IMR-90 (cell line): Measurements from ENCODE around the gene ACSM4. TPM values are rescaled to one million over a fixed set of nuclear protein-coding genes. Genes with fewer than 3 reads are reported as not detected.

Experiments
- ATAC-seq: fragments of 200-7000 bp; cut with Tn5 transposase; 2 replicates; pipeline ENCODE4 v1.9.1; 2020; ENCODE audit warnings: low read depth, mild to moderate bottlenecking, moderate library complexity
- BruUV-seq: library from RNA; stranded (reverse); fragments of 400-500 nt; replicated peaks from 2 replicates; lab custom pipeline; 2021; lab: Mats Ljungman, UMichigan
- CTCF ChIA-PET: fragments of 300-600 bp; formaldehyde crosslinking; extraction: SDS; loops from one replicate; lab custom pipeline; 2021; ENCODE audit warnings: antibody characterized with exemption; lab: Yijun Ruan, JAX
- POLR2A ChIA-PET: fragments of 300-600 bp; sonication (Branson Sonifier 250); formaldehyde crosslinking; loops from one replicate; lab custom pipeline; 2022; ENCODE audit warnings: antibody characterized with exemption; ENCODE audit not compliant: unreplicated experiment; lab: Charles Lee
- DNase-seq: peaks from one replicate; pipeline ENCODE4 v3.0.0; 2013
- H2AFZ ChIP-seq: replicated peaks from 2 replicates; pipeline ENCODE3; 2013; ENCODE audit warnings: low read length, mild to moderate bottlenecking; ENCODE audit not compliant: poor library complexity
- H2AK5ac ChIP-seq: 2 replicates; pipeline ENCODE4 v1.6.1; 2013; ENCODE audit warnings: low read depth, low read length, inconsistent platforms
- H2AK9ac ChIP-seq: replicated peaks from 2 replicates; pipeline ENCODE3; 2013; ENCODE audit warnings: mild to moderate bottlenecking, low read depth, low read length, moderate library complexity; ENCODE audit not compliant: poor library complexity
- H2BK120ac ChIP-seq: 2 replicates; pipeline ENCODE4 v1.6.1; 2013; ENCODE audit warnings: low read depth, low read length, inconsistent platforms
- H2BK15ac ChIP-seq: 3 replicates; pipeline ENCODE4 v1.6.1; 2013; ENCODE audit warnings: low read depth, low read length, inconsistent platforms
- H2BK20ac ChIP-seq: 2 replicates; pipeline ENCODE4 v1.6.1; 2013; ENCODE audit warnings: low read depth, mild to moderate bottlenecking, inconsistent platforms, low read length, moderate library complexity
- H2BK5ac ChIP-seq: 2 replicates; pipeline ENCODE4 v1.6.1; 2013; ENCODE audit warnings: mild to moderate bottlenecking, low read depth, low read length, inconsistent platforms; ENCODE audit not compliant: poor library complexity, severe bottlenecking
- H3K14ac ChIP-seq: replicated peaks from 2 replicates; pipeline ENCODE4 v1.6.1; 2013; ENCODE audit warnings: low read depth, low read length, inconsistent platforms
- H3K18ac ChIP-seq: 2 replicates; pipeline ENCODE4 v1.6.1; 2013; ENCODE audit warnings: low read depth, low read length, control low read depth
- H3K23ac ChIP-seq: 2 replicates; pipeline ENCODE4 v1.6.1; 2013; ENCODE audit warnings: low read depth, low read length, inconsistent platforms
- H3K27ac ChIP-seq: 2 replicates; pipeline ENCODE4 v1.5.1; 2013; ENCODE audit warnings: mild to moderate bottlenecking, control low read depth, low read length; ENCODE audit not compliant: insufficient read depth
- H3K27me3 ChIP-seq: 2 replicates; pipeline ENCODE4 v1.6.1; 2013; ENCODE audit warnings: low read length; ENCODE audit not compliant: control insufficient read depth, insufficient read depth
- H3K36me3 ChIP-seq: 2 replicates; pipeline ENCODE4 v1.6.1; 2013; ENCODE audit warnings: low read length, mixed read lengths; ENCODE audit not compliant: control insufficient read depth, insufficient read depth
- H3K4ac ChIP-seq: 2 replicates; pipeline ENCODE4 v1.6.1; 2013; ENCODE audit warnings: low read depth, low read length, inconsistent platforms
- H3K4me1 ChIP-seq: 2 replicates; pipeline ENCODE4 v1.6.1; 2013; ENCODE audit warnings: low read length, mixed read lengths; ENCODE audit not compliant: control insufficient read depth, insufficient read depth
- H3K4me2 ChIP-seq: 2 replicates; pipeline ENCODE4 v1.6.1; 2013; ENCODE audit warnings: low read depth, mild to moderate bottlenecking, control low read depth, low read length, moderate library complexity
- H3K4me3 ChIP-seq: 2 replicates; pipeline ENCODE4 v1.5.1; 2013; ENCODE audit warnings: low read depth, mild to moderate bottlenecking, control low read depth, low read length, moderate library complexity; ENCODE audit not compliant: insufficient read depth
- H3K56ac ChIP-seq: 2 replicates; pipeline ENCODE4 v1.6.1; 2013; ENCODE audit warnings: low read length, inconsistent platforms; ENCODE audit not compliant: insufficient read depth; ENCODE audit errors: extremely low read depth
- H3K79me1 ChIP-seq, 2 experiments: 2 replicates each; pipeline ENCODE4 v1.6.1; 2013; ENCODE audit warnings: low read length in 2 of 2, inconsistent platforms in 1 of 2, low read depth in 1 of 2
- H3K9ac ChIP-seq: 2 replicates; pipeline ENCODE4 v1.6.1; 2013; ENCODE audit warnings: low read depth, low read length, control low read depth
- H3K9me1 ChIP-seq: 2 replicates; pipeline ENCODE4 v1.6.1; 2013; ENCODE audit warnings: low read length, inconsistent platforms; ENCODE audit not compliant: insufficient read depth
- H3K9me3 ChIP-seq: 2 replicates; pipeline ENCODE4 v1.6.1; 2013; ENCODE audit warnings: low read length; ENCODE audit not compliant: control insufficient read depth, insufficient read depth
- H4K20me1 ChIP-seq: 2 replicates; pipeline ENCODE4 v1.6.1; 2013; ENCODE audit warnings: low read length, inconsistent platforms; ENCODE audit not compliant: insufficient read depth
- H4K5ac ChIP-seq: 2 replicates; pipeline ENCODE4 v1.6.1; 2013; ENCODE audit warnings: mild to moderate bottlenecking, low read depth, low read length, control low read depth
- H4K8ac ChIP-seq, 2 experiments: 2 replicates each; pipeline ENCODE4 v1.6.1; 2013; ENCODE audit warnings: low read depth in 2 of 2, low read length in 2 of 2, control low read depth in 1 of 2, inconsistent platforms in 1 of 2
- H4K91ac ChIP-seq: 2 replicates; pipeline ENCODE4 v1.6.1; 2013; ENCODE audit warnings: low read depth, low read length, inconsistent platforms; ENCODE audit not compliant: insufficient read depth
- BHLHE40 ChIP-seq: fragments of 150-350 bp; IDR thresholded peaks from 2 replicates; pipeline ENCODE4 v1.6.1; 2016; ENCODE audit warnings: mild to moderate bottlenecking, low read depth, low read length
- CEBPB ChIP-seq: IDR thresholded peaks from 2 replicates; pipeline ENCODE4 v1.6.1; 2012; ENCODE audit warnings: low read depth, low read length, improper control_type of control experiment
- FOS ChIP-seq: fragments of 150-350 bp; IDR thresholded peaks from 2 replicates; pipeline ENCODE4 v1.6.1; 2016; ENCODE audit warnings: low read depth, low read length
- MXI1 ChIP-seq: IDR thresholded peaks from 2 replicates; pipeline ENCODE4 v1.6.1; 2012; ENCODE audit warnings: low read depth, mild to moderate bottlenecking, low read length, moderate library complexity, borderline replicate concordance
- RFX5 ChIP-seq: IDR thresholded peaks from 2 replicates; pipeline ENCODE4 v1.8.0; 2012; ENCODE audit warnings: low read depth, mild to moderate bottlenecking, low read length, moderate library complexity
- SMC3 ChIP-seq: fragments of 150-350 bp; IDR thresholded peaks from 2 replicates; pipeline ENCODE4 v1.6.1; 2016; ENCODE audit warnings: low read depth, mild to moderate bottlenecking, antibody characterized with exemption, low read length, moderate library complexity
- WGBS, 2 experiments: methylation state at CpG; one replicate each; pipeline versions ENCODE4 v1.1.5 to v1.1.7; 2013; ENCODE audit warnings: missing lambda C conversion rate in 2 of 2; ENCODE audit not compliant: insufficient read length in 1 of 2; ENCODE audit errors: extremely low coverage in 2 of 2; 5-methylcytosine and 5-hydroxymethylcytosine counted together
- dilution Hi-C: fragments of 300-500 bp; cut with HindIII; formaldehyde crosslinking; loops from one replicate; pipeline ENCODE4 v1.14.3; 2018; ENCODE audit warnings: low sequenced_read_pairs; ENCODE audit not compliant: unreplicated experiment
- in situ Hi-C: fragments of 300-500 bp; cut with MboI; formaldehyde crosslinking; loops from 3 replicates; pipeline ENCODE4 v1.14.3; 2019; ENCODE audit warnings: low sequenced_read_pairs, inconsistent platforms, mixed read lengths
- intact Hi-C: fragments of 100-400 bp; cut with micrococcal nuclease; formaldehyde crosslinking; loops from 2 replicates; pipeline ENCODE4 v1.10.0; 2022
- polyA plus RNA-seq, 3 experiments: library from polyadenylated mRNA; depleted of rRNA; stranded (reverse); fragments of >200 nt; gene quantifications; 2 replicates each; pipeline ENCODE4 v1.2.3, GENCODE V29; 2012; ENCODE audit warnings: low replicate concordance in 1 of 3
- total RNA-seq: library from RNA; depleted of rRNA; stranded (reverse); fragments of >200 nt; gene quantifications from 2 replicates; pipeline ENCODE4 v1.2.3, GENCODE V29; 2012
- TF ChIP-seq, protein P1 (sequence below): fragments of 150-350 bp; IDR thresholded peaks from 2 replicates; pipeline ENCODE4 v1.6.1; 2017; ENCODE audit warnings: mild to moderate bottlenecking, antibody characterized with exemption, low read length, low read depth

The ACSM4 gene
- total and polyA plus RNA-seq, 2 of the 4 experiments (the other 2 are of a cell fraction) = not detected

DNA sequence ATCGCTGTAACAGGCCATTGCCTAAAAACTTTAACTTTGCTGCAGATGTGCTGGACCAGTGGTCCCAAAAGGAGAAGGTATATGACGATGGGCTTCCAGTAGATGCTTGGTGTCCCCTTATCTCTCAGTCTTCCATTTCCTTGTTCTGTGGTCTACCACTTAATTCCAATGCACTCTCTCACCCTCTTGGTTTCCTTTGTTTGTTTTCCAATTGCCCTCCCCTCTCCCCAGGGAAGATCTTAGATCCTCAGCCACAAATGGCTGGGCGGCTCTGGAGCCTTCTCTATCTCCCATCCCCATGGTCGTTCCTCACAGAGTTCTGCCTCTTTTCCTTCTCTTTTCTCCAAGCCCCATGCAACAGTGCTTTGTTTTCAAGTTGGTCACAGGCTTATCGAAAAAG lies 584 bp downstream of the ACSM4 start:
- ChIA-PET CTCF (no interaction called here), POLR2A (no interaction called here)
- no peaks in the 10 kb centered on the region for H4K20me1 ChIP-seq
- no peak overlapping the region for H4K91ac ChIP-seq
- intact Hi-C loops (no loop called here), dilution Hi-C loops (no loop called here), in situ Hi-C loops (no loop called here)
- no peak overlapping the region for H2AFZ ChIP-seq
- no peak overlapping the region for H3K14ac ChIP-seq
- H3K18ac ChIP-seq = no peak overlapping the region
- H2BK5ac ChIP-seq = no peak overlapping the region
- H2BK120ac ChIP-seq = no peak overlapping the region
- no peak overlapping the region for H4K8ac ChIP-seq
- no peaks in the 10 kb centered on the region for H3K9me1 ChIP-seq
- H3K4me2 ChIP-seq = no peak overlapping the region
- no peak overlapping the region for H3K4ac ChIP-seq
- no peaks in the 10 kb centered on the region for H3K4me1 ChIP-seq
- no peak for DNase-seq
- H3K79me1 ChIP-seq = no peaks in the 10 kb centered on the region
- H4K5ac ChIP-seq = no peak overlapping the region
- H2AK5ac ChIP-seq = no peak overlapping the region
- WGBS, 2 experiments = no CpG with 5 or more reads among the region's 5 CpGs
- H3K4me3 ChIP-seq = no peak overlapping the region
- no peak overlapping the region for H3K56ac ChIP-seq
- no peaks in the 10 kb centered on the region for H3K36me3 ChIP-seq
- no peaks in the 10 kb centered on the region for H3K27me3 ChIP-seq
- ATAC-seq = no peak
- no peak overlapping the region for H3K23ac ChIP-seq
- no peak overlapping the region for H3K9ac ChIP-seq
- TF ChIP-seq MXI1 = no peak
- TF ChIP-seq CEBPB = no peak
- TF ChIP-seq BHLHE40 = no peak
- TF ChIP-seq, protein P1, sequence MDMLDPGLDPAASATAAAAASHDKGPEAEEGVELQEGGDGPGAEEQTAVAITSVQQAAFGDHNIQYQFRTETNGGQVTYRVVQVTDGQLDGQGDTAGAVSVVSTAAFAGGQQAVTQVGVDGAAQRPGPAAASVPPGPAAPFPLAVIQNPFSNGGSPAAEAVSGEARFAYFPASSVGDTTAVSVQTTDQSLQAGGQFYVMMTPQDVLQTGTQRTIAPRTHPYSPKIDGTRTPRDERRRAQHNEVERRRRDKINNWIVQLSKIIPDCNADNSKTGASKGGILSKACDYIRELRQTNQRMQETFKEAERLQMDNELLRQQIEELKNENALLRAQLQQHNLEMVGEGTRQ = no peak
- TF ChIP-seq FOS = no peak
- TF ChIP-seq SMC3 = no peak
- TF ChIP-seq RFX5 = no peak
- H2BK15ac ChIP-seq = no peak overlapping the region
- H3K9me3 ChIP-seq = no peaks in the 10 kb centered on the region
- H2BK20ac ChIP-seq = no peak overlapping the region
- no peak overlapping the region for H3K27ac ChIP-seq
- no TSS peak for BruUV-seq
- no peak overlapping the region for H2AK9ac ChIP-seq
